WI38 (cell line): ENCODE measurements around the gene ARHGAP8.

ENCODE experiments used
- H3K4me3 ChIP-seq: 2 replicates; pipeline ENCODE4 v1.5.1; 2011; ENCODE audit warnings: low read depth, mild to moderate bottlenecking, control low read depth, low read length
- TF ChIP-seq, protein P1 (sequence below): IDR thresholded peaks from 2 replicates; pipeline ENCODE4 v1.5.1; 2012; ENCODE audit warnings: low read depth, mild to moderate bottlenecking, control low read depth, low read length

The ARHGAP8 gene

DNA sequence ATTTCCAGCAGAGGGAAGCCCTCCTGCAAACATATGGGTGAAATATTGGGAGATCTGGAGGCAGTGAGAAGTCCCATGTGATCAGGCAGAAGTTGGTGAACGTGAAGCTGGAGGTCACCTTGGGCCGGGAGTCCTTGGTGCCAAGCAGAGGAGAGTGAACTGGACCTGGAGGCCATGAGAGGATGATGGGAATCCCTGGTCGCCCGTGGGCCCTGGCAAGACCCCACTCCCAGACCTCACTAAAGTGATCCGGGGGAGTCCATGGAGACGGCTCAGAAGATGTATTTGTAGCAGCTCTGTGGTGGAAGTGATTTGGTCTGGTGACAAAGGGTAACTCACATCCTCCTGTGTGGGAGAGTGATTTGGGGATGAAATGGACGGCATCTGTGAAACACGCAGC is 71.0 kb downstream of the ARHGAP8 start:
- TF ChIP-seq, protein P1, sequence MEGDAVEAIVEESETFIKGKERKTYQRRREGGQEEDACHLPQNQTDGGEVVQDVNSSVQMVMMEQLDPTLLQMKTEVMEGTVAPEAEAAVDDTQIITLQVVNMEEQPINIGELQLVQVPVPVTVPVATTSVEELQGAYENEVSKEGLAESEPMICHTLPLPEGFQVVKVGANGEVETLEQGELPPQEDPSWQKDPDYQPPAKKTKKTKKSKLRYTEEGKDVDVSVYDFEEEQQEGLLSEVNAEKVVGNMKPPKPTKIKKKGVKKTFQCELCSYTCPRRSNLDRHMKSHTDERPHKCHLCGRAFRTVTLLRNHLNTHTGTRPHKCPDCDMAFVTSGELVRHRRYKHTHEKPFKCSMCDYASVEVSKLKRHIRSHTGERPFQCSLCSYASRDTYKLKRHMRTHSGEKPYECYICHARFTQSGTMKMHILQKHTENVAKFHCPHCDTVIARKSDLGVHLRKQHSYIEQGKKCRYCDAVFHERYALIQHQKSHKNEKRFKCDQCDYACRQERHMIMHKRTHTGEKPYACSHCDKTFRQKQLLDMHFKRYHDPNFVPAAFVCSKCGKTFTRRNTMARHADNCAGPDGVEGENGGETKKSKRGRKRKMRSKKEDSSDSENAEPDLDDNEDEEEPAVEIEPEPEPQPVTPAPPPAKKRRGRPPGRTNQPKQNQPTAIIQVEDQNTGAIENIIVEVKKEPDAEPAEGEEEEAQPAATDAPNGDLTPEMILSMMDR: no peak
- no peak overlapping the region for H3K4me3 ChIP-seq

GRCh38 chr22:44823806-44824205 is 71.4 kb downstream of the ARHGAP8 start:
- TF ChIP-seq, protein P1: no peak
- no peak overlapping the region for H3K4me3 ChIP-seq

GRCh38 chr22:44824271-44824670 is 71.9 kb downstream of the ARHGAP8 start:
- H3K4me3 ChIP-seq: no peak overlapping the region

DNA sequence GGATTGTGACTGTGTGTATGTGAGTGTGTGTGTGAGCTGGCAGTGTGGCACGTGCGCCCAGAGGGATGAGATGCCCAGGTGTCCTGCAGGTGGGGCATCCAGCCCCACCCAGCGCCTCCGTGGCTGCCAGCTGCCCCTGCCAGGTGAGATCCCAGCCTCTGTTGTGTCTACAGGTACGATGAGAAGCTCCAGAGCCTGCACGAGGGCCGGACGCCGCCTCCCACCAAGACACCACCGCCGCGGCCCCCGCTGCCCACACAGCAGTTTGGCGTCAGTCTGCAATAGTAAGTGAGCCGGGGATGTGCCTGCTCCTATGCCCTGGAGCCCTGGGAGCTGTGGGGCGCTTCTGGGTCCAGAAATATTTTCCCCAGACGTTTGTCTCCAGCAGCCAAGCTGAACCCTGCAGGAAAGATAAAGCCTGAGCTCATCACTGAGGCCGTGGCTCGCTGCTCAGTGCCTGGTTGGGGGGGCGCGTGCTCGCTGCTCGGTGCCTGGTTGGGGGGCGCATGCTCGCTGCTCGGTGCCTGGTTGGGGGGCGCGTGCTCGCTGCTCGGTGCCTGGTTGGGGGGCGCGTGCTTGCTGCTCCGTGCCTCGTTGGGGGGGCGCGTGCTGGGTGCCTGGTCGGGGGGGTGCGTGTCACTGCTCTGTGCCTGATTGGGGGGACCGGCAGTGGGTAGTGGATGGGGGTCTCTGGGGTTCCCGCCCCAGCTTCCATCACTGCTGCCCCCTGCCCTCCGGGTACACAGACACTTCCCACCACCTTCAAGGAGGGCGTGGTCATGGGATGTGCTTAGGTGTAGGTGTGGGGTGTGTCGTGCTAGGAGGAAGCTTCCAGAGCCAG is 73.2 kb downstream of the ARHGAP8 start:
- TF ChIP-seq, protein P1: no peak

More at GRCh38 chr22:44824271-44824670, 71.9 kb downstream of the ARHGAP8 start:
- TF ChIP-seq, protein P1: no peak

DNA sequence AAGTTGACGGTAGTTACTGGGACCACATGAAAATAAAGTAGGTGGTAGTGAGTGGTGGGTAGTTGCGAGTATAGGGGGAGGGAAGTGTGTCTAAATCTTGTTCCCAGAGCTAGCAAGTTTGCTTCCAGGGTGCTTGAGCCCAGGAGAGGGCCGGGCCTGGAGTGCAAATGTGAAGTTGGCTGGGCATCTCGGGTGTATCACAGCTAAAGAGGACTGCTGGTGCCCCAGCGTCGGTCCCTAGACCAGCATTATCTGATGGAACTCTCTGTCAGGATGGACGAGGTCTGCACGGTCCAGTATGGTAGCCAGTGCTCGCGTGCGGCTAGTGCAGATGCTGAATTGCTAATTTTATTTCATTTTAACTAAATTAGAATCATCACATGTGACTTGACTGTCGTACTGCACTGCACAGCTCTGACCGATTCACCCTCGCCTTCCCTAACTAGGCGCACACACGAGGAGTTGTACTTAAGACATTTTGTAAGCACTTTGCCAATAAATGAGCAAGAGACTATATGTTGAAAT is 75.4 kb downstream of the ARHGAP8 start:
- H3K4me3 ChIP-seq: no peak overlapping the region
- TF ChIP-seq, protein P1: no peak

More for the DNA sequence above, 73.2 kb downstream of the ARHGAP8 start:
- no peak overlapping the region for H3K4me3 ChIP-seq

DNA sequence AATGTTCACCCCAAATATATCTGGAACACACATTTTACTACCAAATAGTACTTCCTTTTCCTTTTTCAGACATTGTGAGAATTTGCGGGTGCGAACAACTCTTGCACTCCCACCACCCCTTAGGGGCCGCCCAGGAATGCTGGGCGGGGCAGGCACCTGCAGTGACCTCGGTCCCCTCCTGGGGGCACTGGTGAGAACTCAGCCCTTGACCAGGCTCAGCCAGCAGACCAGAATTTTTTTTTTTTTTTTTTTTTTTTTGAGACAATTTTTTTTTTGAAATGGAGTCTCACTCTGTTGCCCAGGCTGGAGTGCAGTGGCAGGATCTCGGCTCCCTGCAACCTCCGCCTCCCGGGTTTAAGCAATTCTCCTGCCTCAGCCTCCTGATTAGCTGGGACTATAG is 75.8 kb downstream of the ARHGAP8 start:
- no peak overlapping the region for H3K4me3 ChIP-seq
- TF ChIP-seq, protein P1: peak; percentile 59

GRCh38 chr22:44831885-44832284 is 79.5 kb downstream of the ARHGAP8 start:
- TF ChIP-seq, protein P1: no peak
- H3K4me3 ChIP-seq: no peak overlapping the region
